Measurements from ENCODE around the gene ZDBF2. TPM values are rescaled to one million over a fixed set of nuclear protein-coding genes. Genes with fewer than 3 reads are reported as not detected.
"Not testable (repeated sequence)": the region's sequence is repeated elsewhere in the genome, so short reads cannot be mapped to it uniquely, and the experiment has no call there.

Gene ZDBF2
- total RNA-seq, 1 donor from 2014 or later = 47.5 TPM

DNA sequence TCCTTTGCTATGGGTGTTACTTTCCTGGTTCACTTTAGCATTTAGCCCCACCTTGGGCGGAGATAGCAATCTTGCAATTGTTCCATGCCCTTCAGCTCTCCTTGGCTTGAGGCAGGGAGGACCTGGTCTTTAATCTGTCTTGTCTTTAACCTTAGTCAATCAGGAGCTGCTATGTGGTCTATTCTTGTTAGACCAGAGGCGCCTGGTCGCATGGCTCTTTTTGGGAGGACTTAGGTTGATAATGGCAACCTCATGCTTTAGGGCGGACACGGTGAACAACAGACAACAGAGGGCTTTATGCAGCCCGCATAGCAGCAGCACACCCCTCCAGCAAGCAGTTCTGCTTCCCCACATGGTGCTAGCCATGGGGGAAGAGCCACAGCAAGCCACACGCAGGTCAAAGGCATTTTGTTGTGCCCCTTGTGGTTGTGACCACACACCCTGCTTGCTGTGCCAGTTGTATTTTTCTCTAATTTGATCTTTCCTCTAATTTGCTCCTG lies 17.7 kb upstream of the ZDBF2 start:
- no peak overlapping the region for H3K27ac Mint-ChIP-seq (ENCODE audit: unreplicated experiment)
- DNase-seq = no peak
- no peak overlapping the region for H3K4me3 Mint-ChIP-seq (ENCODE audit: unreplicated experiment)
- H3K9me3 Mint-ChIP-seq (ENCODE audit: unreplicated experiment) = peaks cover 2% of the 10 kb centered on the region
- TF ChIP-seq, protein P1, sequence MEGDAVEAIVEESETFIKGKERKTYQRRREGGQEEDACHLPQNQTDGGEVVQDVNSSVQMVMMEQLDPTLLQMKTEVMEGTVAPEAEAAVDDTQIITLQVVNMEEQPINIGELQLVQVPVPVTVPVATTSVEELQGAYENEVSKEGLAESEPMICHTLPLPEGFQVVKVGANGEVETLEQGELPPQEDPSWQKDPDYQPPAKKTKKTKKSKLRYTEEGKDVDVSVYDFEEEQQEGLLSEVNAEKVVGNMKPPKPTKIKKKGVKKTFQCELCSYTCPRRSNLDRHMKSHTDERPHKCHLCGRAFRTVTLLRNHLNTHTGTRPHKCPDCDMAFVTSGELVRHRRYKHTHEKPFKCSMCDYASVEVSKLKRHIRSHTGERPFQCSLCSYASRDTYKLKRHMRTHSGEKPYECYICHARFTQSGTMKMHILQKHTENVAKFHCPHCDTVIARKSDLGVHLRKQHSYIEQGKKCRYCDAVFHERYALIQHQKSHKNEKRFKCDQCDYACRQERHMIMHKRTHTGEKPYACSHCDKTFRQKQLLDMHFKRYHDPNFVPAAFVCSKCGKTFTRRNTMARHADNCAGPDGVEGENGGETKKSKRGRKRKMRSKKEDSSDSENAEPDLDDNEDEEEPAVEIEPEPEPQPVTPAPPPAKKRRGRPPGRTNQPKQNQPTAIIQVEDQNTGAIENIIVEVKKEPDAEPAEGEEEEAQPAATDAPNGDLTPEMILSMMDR (IDR thresholded peaks at IDR 0.05; ENCODE audit: partially characterized antibody, unreplicated experiment) = no peak
- peaks cover 2% of the 10 kb centered on the region for H3K27me3 Mint-ChIP-seq (ENCODE audit: unreplicated experiment)
- H3K36me3 Mint-ChIP-seq (ENCODE audit: unreplicated experiment) = peaks cover 2% of the 10 kb centered on the region
- peaks cover 9% of the 10 kb centered on the region for H3K4me1 Mint-ChIP-seq (ENCODE audit: low read depth, unreplicated experiment)

DNA sequence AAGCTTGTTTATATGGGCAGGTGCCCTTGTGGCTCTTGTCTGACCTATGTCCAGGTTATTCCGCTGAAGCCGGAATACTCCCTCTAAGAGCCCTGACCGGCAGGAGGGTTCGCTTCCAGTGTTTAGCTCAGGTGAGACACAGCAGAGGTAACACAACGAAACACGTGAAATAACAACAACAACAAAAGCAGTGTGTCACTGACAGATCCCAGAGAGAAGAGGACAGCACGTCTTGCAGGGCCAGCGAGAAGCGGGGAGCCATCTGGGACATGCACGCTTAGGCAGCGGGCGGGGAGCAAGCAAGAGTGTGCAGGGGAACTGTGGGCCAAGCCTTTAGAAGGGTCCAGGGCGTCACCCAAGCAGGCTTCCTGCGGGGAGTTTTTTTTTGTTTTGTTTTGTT lies 17.1 kb upstream of the ZDBF2 start:
- Mint-ChIP-seq H3K4me3 (ENCODE audit: unreplicated experiment) (peak overlapping the region; percentile 12), H3K9me3 (ENCODE audit: unreplicated experiment) (peaks cover 2% of the 10 kb centered on the region), H3K27me3 (ENCODE audit: unreplicated experiment) (no peaks in the 10 kb centered on the region), H3K4me1 (ENCODE audit: low read depth, unreplicated experiment) (peaks cover 9% of the 10 kb centered on the region), H3K27ac (ENCODE audit: unreplicated experiment) (no peak overlapping the region), H3K36me3 (ENCODE audit: unreplicated experiment) (no peaks in the 10 kb centered on the region)
- no peak for DNase-seq
- TF ChIP-seq, protein P1 (IDR thresholded peaks at IDR 0.05; ENCODE audit: partially characterized antibody, unreplicated experiment) = no peak

DNA sequence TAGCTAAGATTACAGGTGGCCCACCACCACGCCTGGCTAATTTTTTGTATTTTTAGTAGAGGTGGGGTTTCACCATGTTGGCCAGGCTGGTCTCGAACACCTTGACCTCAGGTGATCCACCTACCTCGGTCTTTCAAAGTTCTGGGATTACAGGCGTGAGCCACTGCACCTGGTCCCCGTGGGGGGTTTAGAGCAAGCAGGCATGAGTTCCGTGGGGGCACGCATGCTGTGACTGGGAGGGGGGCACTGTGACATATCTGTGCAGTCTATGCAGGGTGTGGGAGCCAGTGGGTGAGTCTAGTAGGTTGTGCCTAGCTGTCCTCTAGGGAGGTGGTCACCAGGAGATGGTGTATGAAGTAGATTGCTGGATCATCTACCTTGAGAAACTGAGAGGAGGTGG lies 16.6 kb upstream of the ZDBF2 start:
- H3K4me3 Mint-ChIP-seq (ENCODE audit: unreplicated experiment) = no peak overlapping the region
- H3K9me3 Mint-ChIP-seq (ENCODE audit: unreplicated experiment) = no peaks in the 10 kb centered on the region
- TF ChIP-seq, protein P1 (IDR thresholded peaks at IDR 0.05; ENCODE audit: partially characterized antibody, unreplicated experiment) = no peak
- no peaks in the 10 kb centered on the region for H3K27me3 Mint-ChIP-seq (ENCODE audit: unreplicated experiment)
- H3K27ac Mint-ChIP-seq (ENCODE audit: unreplicated experiment) = no peak overlapping the region
- H3K4me1 Mint-ChIP-seq (ENCODE audit: low read depth, unreplicated experiment) = peaks cover 9% of the 10 kb centered on the region
- no peak for DNase-seq
- no peaks in the 10 kb centered on the region for H3K36me3 Mint-ChIP-seq (ENCODE audit: unreplicated experiment)

DNA sequence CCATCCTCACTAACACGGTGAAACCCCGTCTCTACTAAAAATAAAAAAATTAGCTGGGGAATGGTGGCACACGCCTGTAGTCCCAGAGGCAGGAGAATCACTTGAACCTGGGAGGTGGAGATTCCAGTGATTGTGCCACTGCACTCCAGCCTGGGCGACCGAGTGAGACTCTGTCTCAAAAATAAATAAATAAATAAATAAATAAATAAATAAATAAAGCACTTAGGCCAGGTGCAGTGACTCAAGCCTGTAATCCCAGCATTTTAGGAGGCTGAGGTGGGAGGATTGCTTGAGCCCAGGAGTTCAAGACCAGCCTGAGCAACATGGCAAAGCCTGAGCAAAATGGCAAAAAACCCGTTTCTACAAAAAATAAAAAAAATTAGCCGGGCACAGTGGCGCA lies 15.8 kb upstream of the ZDBF2 start:
- not testable (repeated sequence) for DNase-seq; H3K27ac Mint-ChIP-seq (ENCODE audit: unreplicated experiment); H3K27me3 Mint-ChIP-seq (ENCODE audit: unreplicated experiment); H3K36me3 Mint-ChIP-seq (ENCODE audit: unreplicated experiment); H3K4me3 Mint-ChIP-seq (ENCODE audit: unreplicated experiment); H3K9me3 Mint-ChIP-seq (ENCODE audit: unreplicated experiment); H3K4me1 Mint-ChIP-seq (ENCODE audit: low read depth, unreplicated experiment)

DNA sequence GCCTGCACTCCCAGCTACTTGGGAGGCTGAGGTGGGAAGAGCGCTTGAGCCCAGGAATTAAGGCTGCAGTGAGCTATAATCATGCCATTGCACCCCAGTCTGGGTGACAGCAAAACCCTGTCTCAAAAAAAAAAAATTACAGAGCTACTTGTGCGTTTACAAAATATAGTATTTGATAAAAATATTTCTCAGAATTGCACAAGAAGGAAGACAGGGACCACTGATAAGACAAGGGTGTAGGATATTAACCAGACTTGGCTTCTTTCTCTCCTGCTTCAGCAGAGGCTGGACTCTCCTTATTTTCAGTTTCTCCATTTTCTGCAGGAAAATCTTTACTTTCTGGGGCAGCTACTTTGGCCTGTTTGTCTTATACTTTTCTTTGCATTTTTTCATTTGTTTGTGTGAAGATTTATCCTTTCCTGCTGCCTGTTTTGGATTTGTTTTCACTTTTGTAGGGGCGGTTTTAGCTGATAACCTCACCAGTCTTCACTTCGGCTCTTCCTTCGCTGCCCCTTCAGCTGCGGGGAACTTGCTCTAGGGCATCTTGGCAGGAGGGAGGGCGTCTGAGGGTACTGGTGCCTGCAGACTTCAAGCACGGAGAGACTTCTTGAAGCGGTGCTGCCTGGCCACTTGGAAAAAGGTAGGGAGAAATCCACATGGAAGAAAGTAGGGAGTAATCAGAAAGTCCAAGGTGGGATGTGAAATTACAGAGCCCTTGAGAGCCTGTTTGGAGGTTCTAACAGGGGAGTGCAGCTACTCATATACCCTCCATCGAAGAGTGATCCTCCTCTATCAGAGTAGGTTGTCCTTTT lies 14.9 kb upstream of the ZDBF2 start:
- Mint-ChIP-seq H3K27me3 (ENCODE audit: unreplicated experiment) (peaks cover 2% of the 10 kb centered on the region), H3K36me3 (ENCODE audit: unreplicated experiment) (no peaks in the 10 kb centered on the region), H3K27ac (ENCODE audit: unreplicated experiment) (no peak overlapping the region), H3K9me3 (ENCODE audit: unreplicated experiment) (no peaks in the 10 kb centered on the region), H3K4me3 (ENCODE audit: unreplicated experiment) (no peak overlapping the region), H3K4me1 (ENCODE audit: low read depth, unreplicated experiment) (peaks cover 9% of the 10 kb centered on the region)
- TF ChIP-seq, protein P1 (IDR thresholded peaks at IDR 0.05; ENCODE audit: partially characterized antibody, unreplicated experiment) = no peak
- DNase-seq = no peak

Data from glutamatergic neuron (in vitro differentiated cells).